Spinal cord (tissue), 10 donors: ENCODE measurements around the gene SETD1A. TPM values are rescaled to one million over a fixed set of nuclear protein-coding genes. Genes with fewer than 3 reads are reported as not detected.
"Not testable (repeated sequence)": the region's sequence is repeated elsewhere in the genome, so short reads cannot be mapped to it uniquely, and the experiment has no call there.

Experiments
- DNase-seq, 6 donors: peaks; one replicate each; pipeline versions ENCODE4 v3.0.0 to v3.0.0-alpha.2; 2013 to 2015; ENCODE audit warnings: low spot score in 6 of 6, low read depth in 4 of 6
- H3K27ac ChIP-seq: one replicate; pipeline ENCODE4 v1.5.1; 2013; ENCODE audit warnings: low read depth, low read length, control low read depth
- H3K27me3 ChIP-seq: one replicate; pipeline ENCODE4 v1.6.1; 2013; ENCODE audit warnings: low read length; ENCODE audit not compliant: control insufficient read depth, insufficient read depth
- H3K36me3 ChIP-seq: one replicate; pipeline ENCODE4 v1.6.1; 2013; ENCODE audit warnings: low read length; ENCODE audit not compliant: control insufficient read depth, insufficient read depth
- H3K4me1 ChIP-seq: one replicate; pipeline ENCODE4 v1.6.1; 2013; ENCODE audit warnings: low read length; ENCODE audit not compliant: control insufficient read depth, insufficient read depth
- H3K4me3 ChIP-seq: one replicate; pipeline ENCODE4 v1.5.1; 2013; ENCODE audit warnings: low read depth, low read length, control low read depth
- H3K9me3 ChIP-seq: one replicate; pipeline ENCODE4 v1.6.1; 2013; ENCODE audit warnings: low read length; ENCODE audit not compliant: control insufficient read depth, insufficient read depth
- WGBS: methylation state at CpG from one replicate; pipeline ENCODE4 v1.1.5; 2013; ENCODE audit warnings: missing lambda C conversion rate; ENCODE audit not compliant: insufficient coverage; 5-methylcytosine and 5-hydroxymethylcytosine counted together
- polyA plus RNA-seq, 2 donors: library from polyadenylated mRNA; unstranded; fragments of 120-200 nt; gene quantifications; one replicate each; pipeline ENCODE4 v1.2.1, GENCODE V29; 2013; ENCODE audit not compliant: insufficient read length in 2 of 2
- total RNA-seq, 2 donors: library from RNA; depleted of rRNA in 1 of 2; stranded (reverse); fragments of 120-200 nt in 1 of 2; fragments of >200 nt in 1 of 2; gene quantifications; one replicate each; pipeline versions ENCODE4 v1.2.3 to v1.2.4, GENCODE V29; 2013 to 2014
- donor health status: healthy.

The SETD1A gene
- total and polyA plus RNA-seq, 4 donors = 2.3 to 17.4 (median 10.8) TPM

DNA sequence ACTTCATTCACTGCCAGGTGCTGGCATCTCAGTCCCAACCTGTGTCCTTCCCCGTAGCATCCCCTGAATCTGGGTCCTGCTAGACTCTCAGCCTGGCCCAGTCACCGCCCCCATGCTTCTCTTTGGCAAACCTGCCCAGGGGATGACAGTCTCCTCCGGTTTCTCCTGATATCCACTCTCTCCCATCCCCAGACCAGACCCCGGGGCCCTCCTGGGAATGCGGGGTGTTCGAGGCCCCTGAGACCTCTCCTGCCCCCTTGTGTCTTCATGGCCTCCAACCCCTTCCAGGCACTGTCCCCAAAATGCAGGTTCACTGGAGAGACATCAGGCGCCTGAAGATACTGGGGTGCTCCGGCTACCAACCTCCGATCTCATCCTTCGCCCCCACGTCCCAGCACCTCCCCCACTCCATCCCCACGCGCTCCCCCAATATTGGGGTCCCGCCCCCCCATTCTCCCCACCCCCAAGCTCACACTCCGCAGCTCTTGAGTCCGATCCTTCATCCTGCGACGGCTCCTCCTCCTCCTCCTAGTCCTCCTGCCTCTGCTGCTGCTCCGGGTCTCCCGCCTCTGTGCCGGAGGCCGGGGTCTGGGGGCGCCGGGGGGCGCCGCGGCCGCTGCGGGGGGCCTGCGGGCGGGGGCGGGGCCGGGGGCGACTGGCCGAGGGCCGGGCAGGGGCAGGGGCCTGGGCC is 52.5 kb downstream of the SETD1A start:
- WGBS = 2% methylated on average over 26 of the region's 36 CpGs
- no peak for DNase-seq

DNA sequence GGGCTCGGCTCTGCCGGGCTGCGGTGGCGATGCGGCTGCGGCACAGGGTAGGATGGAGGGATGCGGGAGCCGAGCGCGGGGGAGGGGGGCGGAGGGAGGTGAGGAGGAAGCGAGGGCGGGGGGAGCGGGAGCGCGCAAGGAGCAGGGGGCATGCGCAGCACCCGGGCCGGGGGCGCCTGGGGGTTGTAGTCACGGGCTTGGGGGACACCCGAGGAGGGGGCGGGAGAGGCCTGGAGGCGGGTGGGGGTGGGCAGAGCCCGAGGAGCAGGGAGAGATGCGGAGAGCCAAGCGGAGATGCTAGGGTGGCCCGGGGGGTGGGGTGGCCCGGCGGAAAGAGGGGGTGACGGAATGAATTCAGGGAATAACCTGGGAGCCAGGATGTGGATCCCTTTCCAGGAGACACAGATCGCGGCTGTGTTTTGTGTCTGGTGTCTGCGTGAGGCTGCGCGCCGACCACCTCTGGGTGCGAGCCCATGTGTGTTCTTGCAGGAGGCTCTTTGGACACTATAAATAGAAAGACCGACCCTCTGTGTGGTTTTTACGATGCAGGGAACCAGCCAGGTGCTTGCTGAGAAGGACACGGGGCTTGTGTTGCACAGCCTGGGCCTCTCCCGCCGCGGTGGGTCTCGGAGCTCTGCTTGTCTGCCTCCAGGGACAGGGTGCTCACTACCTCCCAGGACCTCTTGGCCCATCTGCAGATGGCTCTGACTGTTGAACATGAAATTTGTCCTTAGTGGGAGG is 53.2 kb downstream of the SETD1A start, which contains the start of gene STX1B:
Gene STX1B (minus strand): TSS at position 54 of the 741 bp plus-strand sequence. CDS start 242 bp downstream, outside the sequence.
- H3K36me3 ChIP-seq = peaks cover 15% of the 10 kb centered on the region
- DNase-seq = peak in 5 of 6 donors; percentile 76 to 98 (median 82)
- H3K27me3 ChIP-seq = no peaks in the 10 kb centered on the region
- WGBS = 5% methylated on average over 26 of the region's 45 CpGs
- H3K4me3 ChIP-seq = peak within 1 kb of the TSS; percentile 40
- peaks cover 25% of the 10 kb centered on the region for H3K4me1 ChIP-seq
- H3K27ac ChIP-seq = no peak within 1 kb of the TSS
- H3K9me3 ChIP-seq = no peaks in the 10 kb centered on the region

More for the DNA sequence above, 52.5 kb downstream of the SETD1A start:
- no peaks in the 10 kb centered on the region for H3K9me3 ChIP-seq
- H3K4me1 ChIP-seq = peaks cover 25% of the 10 kb centered on the region
- peaks cover 17% of the 10 kb centered on the region for H3K36me3 ChIP-seq
- peak overlapping the region; percentile 40 for H3K4me3 ChIP-seq
- no peak overlapping the region for H3K27ac ChIP-seq
- H3K27me3 ChIP-seq = no peaks in the 10 kb centered on the region

DNA sequence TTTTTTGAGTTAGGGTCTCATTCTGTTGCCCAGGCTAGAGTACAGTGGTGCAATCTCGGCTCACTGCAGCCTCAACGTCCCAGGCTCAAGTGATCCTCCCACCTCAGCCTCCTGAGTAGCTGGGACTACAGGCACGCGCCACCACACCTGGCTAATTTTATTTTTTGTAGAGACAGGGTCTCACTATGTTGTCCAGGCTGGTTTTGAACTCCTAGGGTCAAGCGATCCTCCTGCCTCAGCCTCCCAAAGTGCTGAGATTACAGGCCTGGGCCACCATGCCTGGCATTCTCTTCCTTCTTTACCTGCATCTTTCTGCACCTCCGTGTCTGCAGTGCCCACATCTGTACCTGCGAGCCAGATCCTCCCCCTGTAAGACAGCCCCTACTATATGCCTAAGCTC is 54.3 kb downstream of the SETD1A start:
- not testable (repeated sequence) for H3K36me3 ChIP-seq, H3K27ac ChIP-seq, H3K9me3 ChIP-seq, H3K27me3 ChIP-seq, DNase-seq, H3K4me3 ChIP-seq
- 98% methylated on average over 5 of the region's 7 CpGs for WGBS
- H3K4me1 ChIP-seq = peaks cover 25% of the 10 kb centered on the region

DNA sequence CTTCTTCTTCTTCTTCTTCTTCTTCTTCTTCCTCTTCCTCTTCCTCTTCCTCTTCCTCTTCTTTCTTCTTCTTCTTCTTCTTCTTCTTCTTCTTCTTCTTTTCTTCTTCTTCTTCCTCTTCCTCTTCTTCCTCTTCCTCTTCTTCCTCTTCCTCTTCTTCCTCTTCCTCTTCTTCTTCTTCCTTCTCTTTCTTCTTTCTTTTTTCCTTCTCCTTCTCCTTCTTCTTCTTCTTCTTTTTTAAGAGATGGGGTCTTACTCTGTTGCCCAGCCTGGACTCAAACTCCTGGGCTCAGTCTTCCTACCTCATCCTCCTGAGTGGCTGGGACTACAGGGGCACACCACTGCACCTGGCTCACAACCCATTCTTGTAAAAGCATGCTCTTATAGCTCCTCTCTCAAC is 55.7 kb downstream of the SETD1A start:
- H3K9me3 ChIP-seq, DNase-seq, H3K4me3 ChIP-seq, H3K27ac ChIP-seq, H3K36me3 ChIP-seq, H3K27me3 ChIP-seq: not testable (repeated sequence)
- peaks cover 21% of the 10 kb centered on the region for H3K4me1 ChIP-seq

DNA sequence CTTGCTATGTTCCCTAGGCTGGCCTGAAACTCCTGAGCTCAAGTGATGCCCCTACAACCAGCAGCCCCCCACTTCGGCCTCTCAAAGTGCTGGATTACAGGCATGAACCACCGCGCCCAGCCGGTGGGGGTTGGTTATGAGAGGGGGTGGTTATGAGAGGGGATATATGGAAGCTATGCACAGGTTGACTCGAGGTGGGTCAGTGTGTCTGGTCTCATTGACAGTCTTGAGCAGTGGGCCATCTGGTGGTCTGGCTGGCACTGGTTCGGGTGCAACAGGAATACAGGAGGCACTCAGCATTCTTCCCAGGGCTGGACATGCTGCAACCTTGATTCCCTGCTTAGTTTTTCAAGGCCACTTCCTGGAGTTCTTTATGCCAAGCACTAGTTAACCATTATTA is 58.5 kb downstream of the SETD1A start:
- H3K27me3 ChIP-seq = no peaks in the 10 kb centered on the region
- no peaks in the 10 kb centered on the region for H3K36me3 ChIP-seq
- H3K27ac ChIP-seq = no peak overlapping the region
- peak in 1 of 6 donors; percentile 21 for DNase-seq
- H3K4me3 ChIP-seq = no peak overlapping the region
- peaks cover 5% of the 10 kb centered on the region for H3K4me1 ChIP-seq
- WGBS = 68% methylated on average over 6 of the region's 6 CpGs
- H3K9me3 ChIP-seq = no peaks in the 10 kb centered on the region

DNA sequence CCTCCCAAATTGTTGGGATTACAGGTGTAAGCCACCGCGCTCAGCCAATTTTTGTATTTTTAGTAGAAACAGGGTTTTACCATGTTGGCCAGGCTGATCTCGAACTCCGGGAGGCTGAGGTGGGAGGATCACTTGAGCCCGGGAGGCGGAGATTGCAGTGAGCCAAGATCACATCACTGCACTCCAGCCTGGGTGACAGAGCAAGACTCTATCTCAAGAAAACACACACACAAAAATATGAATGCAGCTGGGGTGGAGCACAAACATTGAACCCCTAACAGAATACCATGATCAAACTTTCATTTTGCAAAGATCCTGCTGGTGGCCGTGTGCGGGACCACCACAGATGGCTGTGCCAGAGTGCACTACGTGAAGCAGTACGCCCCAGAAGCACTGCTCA is 60.2 kb downstream of the SETD1A start:
- not testable (repeated sequence) for H3K4me1 ChIP-seq, H3K36me3 ChIP-seq, H3K9me3 ChIP-seq, H3K27me3 ChIP-seq, H3K4me3 ChIP-seq, DNase-seq, H3K27ac ChIP-seq
- WGBS = no CpG with 5 or more reads among the region's 10 CpGs

DNA sequence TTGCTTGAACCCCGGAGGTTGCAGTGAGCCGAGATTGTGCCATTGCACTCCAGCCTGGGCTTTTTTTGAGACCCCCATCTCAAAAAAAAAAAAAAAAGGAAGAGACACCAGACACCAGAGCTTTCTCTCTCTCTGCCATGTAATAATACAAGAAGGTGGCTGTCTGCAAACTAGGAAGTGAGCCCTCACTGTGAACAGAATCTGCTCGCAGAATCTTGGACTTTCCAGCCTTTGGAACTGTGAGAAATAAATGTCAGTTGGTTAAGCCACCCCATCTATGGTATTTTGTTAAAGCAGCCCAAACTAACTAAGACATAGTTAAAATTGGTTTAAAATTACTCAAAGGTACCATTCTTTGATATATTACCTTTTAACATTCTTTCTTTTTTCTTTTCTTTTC is 63.0 kb downstream of the SETD1A start:
- no peaks in the 10 kb centered on the region for H3K9me3 ChIP-seq
- H3K27ac ChIP-seq = no peak overlapping the region
- no peaks in the 10 kb centered on the region for H3K27me3 ChIP-seq
- no peak overlapping the region for H3K4me3 ChIP-seq
- 83% methylated on average over 1 of the region's 3 CpGs for WGBS
- DNase-seq = no peak
- no peaks in the 10 kb centered on the region for H3K4me1 ChIP-seq
- H3K36me3 ChIP-seq = no peaks in the 10 kb centered on the region

DNA sequence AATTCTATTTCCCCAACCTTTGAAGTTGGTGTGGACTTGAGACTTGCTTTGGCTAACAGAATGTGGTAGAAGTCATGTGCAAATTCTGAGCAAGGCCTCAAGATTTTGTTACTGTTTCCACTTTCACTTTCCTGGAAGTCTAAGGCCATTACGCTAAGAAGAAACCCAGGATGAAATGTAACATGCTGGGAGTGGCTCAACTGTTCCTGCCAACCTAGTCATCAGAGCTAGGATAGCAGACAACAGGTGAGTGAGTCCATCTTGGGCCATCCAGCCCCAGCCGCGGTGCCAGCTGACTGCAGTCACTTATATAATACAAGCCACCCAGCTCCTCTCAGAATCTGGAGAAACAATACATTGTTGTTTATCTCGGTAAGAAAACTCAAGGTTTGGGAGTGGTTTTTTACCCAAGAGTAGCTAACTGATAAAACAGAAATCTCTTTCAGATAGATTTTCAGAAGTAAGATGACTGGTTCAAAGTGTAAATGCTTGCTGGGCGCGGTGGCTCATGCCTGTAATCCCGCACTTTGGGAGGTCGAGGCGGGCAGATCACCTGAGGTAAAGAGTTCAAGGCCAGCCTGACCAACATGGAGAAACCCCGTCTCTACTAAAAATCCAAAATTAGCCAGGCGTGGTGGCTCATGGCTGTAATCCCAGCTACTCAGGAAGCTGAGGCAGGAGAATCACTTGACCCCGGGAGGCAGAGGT is 65.1 kb downstream of the SETD1A start:
- no peak for DNase-seq
- H3K4me1 ChIP-seq = no peaks in the 10 kb centered on the region
- WGBS = 86% methylated on average over 8 of the region's 12 CpGs

DNA sequence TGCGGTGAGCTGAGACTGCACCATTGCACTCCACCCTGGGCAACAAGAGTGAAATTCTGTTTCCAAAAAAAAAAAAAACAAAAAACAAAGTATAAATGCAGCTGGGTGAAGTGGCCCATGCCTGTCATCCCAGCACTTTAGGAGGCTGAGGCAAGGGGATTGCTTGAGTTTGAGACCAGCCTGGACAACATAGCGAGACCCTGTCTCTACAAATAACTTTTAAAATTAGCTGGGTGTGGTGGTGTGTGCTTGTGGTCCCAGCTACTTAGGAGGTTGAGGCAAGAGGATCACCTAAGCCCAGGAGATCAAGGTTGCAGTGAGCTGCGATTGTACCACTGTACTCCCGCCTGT is 65.7 kb downstream of the SETD1A start:
- no CpG with 5 or more reads among the region's 4 CpGs for WGBS
- H3K9me3 ChIP-seq = no peaks in the 10 kb centered on the region
- H3K36me3 ChIP-seq = no peaks in the 10 kb centered on the region
- no peaks in the 10 kb centered on the region for H3K27me3 ChIP-seq
- H3K4me1 ChIP-seq = no peaks in the 10 kb centered on the region
- H3K27ac ChIP-seq = no peak overlapping the region
- no peak overlapping the region for H3K4me3 ChIP-seq
- no peak for DNase-seq

More for the DNA sequence above, 65.1 kb downstream of the SETD1A start:
- Histone ChIP-seq H3K9me3 (no peaks in the 10 kb centered on the region), H3K36me3 (no peaks in the 10 kb centered on the region), H3K27me3 (no peaks in the 10 kb centered on the region), H3K4me3 (no peak overlapping the region), H3K27ac (no peak overlapping the region)
